ENCODE data around the gene ANKRD35. TPM values are rescaled to one million over a fixed set of nuclear protein-coding genes. Genes with fewer than 3 reads are reported as not detected.

Gene ANKRD35
- total and polyA plus RNA-seq, 12 donors: 0.37 to 2.0 (median 0.76) TPM; not detected in 1

DNA sequence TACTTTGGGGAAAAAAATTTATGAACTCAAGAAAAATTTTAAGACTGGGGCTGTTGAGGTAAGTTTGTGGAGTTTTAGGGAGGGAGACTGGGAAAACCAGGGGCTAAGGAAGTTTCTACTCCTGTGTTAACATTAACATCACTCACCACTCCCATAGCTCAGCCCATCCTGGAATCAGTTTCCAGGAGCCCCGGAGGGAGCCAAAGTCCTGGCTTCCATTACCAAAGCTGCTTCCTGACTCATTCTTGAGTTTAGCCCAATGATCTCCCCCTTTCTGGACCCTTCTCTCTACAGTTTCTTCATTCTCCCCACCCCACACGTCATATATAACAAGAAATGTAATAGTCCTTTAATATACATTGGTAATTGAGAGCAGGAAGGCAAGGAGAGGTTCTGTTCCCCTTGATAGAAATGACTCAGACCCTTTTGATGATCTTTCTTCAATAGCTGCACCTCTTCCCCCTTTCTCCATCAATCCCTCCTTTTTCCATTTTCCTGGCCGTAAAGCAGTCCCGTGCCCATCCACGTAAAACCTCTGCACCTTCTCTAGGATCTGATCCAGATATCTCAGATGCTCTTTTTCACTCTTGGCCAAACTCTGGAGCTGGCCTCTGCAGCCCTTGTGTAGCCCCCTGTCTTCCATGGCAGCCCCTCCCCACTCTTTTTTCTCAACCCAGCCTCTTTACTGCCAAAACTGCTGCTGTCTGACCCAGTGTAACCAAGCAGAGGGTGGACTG lies 22.2 kb downstream of the ANKRD35 start:
- no peak overlapping the region for H3K4me3 ChIP-seq
- 70 to 80% (median 74%) methylated on average over 5 of the region's 5 CpGs for WGBS, 4 donors
- H3K4me1 ChIP-seq (replicated peaks in 1 of 2): peaks cover 0 to 5% of the 10 kb centered on the region in 2 donors
- H3K9me3 ChIP-seq (replicated peaks in 1 of 3): no peaks in the 10 kb centered on the region
- H3K27me3 ChIP-seq: no peaks in the 10 kb centered on the region
- no peak overlapping the region for H3K27ac ChIP-seq
- no peak for DNase-seq
- intact Hi-C loops (cut with DNase I): no loop called here
- TF ChIP-seq POLR2A (IDR thresholded peaks at IDR 0.05): no peak
- TF ChIP-seq, protein P1, sequence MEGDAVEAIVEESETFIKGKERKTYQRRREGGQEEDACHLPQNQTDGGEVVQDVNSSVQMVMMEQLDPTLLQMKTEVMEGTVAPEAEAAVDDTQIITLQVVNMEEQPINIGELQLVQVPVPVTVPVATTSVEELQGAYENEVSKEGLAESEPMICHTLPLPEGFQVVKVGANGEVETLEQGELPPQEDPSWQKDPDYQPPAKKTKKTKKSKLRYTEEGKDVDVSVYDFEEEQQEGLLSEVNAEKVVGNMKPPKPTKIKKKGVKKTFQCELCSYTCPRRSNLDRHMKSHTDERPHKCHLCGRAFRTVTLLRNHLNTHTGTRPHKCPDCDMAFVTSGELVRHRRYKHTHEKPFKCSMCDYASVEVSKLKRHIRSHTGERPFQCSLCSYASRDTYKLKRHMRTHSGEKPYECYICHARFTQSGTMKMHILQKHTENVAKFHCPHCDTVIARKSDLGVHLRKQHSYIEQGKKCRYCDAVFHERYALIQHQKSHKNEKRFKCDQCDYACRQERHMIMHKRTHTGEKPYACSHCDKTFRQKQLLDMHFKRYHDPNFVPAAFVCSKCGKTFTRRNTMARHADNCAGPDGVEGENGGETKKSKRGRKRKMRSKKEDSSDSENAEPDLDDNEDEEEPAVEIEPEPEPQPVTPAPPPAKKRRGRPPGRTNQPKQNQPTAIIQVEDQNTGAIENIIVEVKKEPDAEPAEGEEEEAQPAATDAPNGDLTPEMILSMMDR (IDR thresholded peaks at IDR 0.05): no peak
- no peaks in the 10 kb centered on the region for H3K36me3 ChIP-seq (replicated peaks in 1 of 2)

DNA sequence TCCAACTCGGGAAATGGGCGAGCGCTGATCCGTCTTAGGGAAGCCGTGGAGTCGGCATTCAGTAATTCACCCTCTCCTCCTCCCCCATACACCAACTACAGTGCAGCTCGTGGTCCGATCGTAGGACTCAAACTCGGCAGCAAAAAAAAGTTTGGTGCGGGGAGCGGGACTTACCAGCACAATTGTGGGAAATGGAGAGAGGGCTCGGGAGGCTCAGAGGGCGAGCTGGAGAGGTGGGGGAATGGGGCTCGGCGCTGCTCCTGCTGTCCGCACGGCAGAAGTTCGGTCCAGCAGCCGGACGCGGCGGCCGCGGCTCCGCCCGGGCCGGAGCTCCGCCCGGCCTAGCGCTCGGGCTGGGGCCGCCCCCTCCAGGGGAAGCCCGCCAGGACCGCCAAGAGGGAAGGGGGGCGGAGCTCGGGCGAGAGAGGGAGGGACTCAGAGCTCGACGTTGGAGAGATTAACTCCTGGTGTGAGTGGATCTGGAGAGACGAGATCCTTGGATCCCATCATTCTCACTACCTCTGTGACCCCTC lies 26.1 kb downstream of the ANKRD35 start:
- intact Hi-C loops (cut with DNase I): loop anchor here in 1 of 2 donors (10.0 kb wide), 1 partner anchor 45 kb away; no protein-coding TSS in a partner anchor
- TF ChIP-seq POLR2A (IDR thresholded peaks at IDR 0.05): peak; percentile 45 to 77
- TF ChIP-seq, protein P1 (IDR thresholded peaks at IDR 0.05): peak in 2 of 6 experiments; percentile 11 to 27
- peak; percentile 89 to 94 (median 91) for DNase-seq
- Histone ChIP-seq H3K9me3 (replicated peaks in 1 of 3) (no peaks in the 10 kb centered on the region), H3K27me3 (no peaks in the 10 kb centered on the region), H3K36me3 (replicated peaks in 1 of 2) (peaks cover 0 to 22% of the 10 kb centered on the region in 2 donors), H3K4me1 (replicated peaks in 1 of 2) (peaks cover 4 to 15% of the 10 kb centered on the region in 2 donors), H3K4me3 (peak overlapping the region; percentile 62 to 92 (median 82)), H3K27ac (peak overlapping the region; percentile 23 to 93 (median 76))
- 0 to 3% (median 0%) methylated on average over 15 to 41 of the region's 41 CpGs for whole genome bisulfite sequencing, 4 donors

DNA sequence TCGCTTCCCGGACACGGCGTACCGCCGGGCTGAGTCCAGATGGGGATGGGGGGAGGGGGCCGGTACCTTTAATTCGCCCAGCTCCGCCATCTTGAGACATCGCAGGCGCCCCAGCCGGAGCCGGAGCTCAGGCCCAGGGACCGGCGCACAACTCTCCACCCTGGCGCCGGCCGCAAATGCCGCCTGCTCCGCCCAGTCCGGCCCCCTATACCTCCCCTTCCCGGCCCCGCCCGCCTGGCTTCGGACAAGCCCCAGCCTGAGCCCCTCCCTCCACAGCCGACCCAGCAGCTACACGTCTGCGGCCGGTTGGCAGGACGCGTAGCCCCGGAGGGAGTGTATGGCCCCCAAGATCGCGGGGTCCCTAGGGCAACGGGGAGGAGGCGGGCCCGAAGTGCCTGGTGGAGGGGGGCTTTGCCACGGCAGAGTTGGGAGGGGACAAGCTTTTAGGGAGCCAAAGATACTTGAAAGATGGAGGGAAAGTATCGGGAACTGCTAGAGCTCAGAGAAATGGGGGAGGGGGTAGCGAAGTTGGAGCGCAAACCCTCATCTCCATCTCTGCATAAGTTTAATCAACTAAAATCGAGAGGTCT lies 26.7 kb downstream of the ANKRD35 start, which contains the start of gene PIAS3:
PIAS3 (minus strand) TSS at position 181 of the 590 bp plus-strand sequence; CDS start at position 90, 91 bp downstream.
- intact Hi-C loops (cut with DNase I): loop anchor here in 1 of 2 donors (10.0 kb wide), 1 partner anchor 46 kb away; no protein-coding TSS in a partner anchor

More for the DNA sequence above, 26.7 kb downstream of the ANKRD35 start, which contains the start of gene PIAS3:
- peak; percentile 35 to 78 for TF ChIP-seq POLR2A (IDR thresholded peaks at IDR 0.05)
- TF ChIP-seq, protein P1 (IDR thresholded peaks at IDR 0.05): no peak
- Histone ChIP-seq H3K4me1 (replicated peaks in 1 of 2) (peaks cover 4 to 15% of the 10 kb centered on the region in 2 donors), H3K9me3 (replicated peaks in 1 of 3) (no peaks in the 10 kb centered on the region), H3K27me3 (no peaks in the 10 kb centered on the region), H3K36me3 (replicated peaks in 1 of 2) (peaks cover 0 to 28% of the 10 kb centered on the region in 2 donors), H3K4me3 (peak within 1 kb of the TSS; percentile 62 to 92 (median 82)), H3K27ac (peak within 1 kb of the TSS; percentile 23 to 93 (median 76))
- peak; percentile 94 to 97 (median 95) for DNase-seq
- WGBS, 4 donors: 0% methylated on average over 10 to 42 of the region's 42 CpGs

All from adrenal gland (tissue), 12 donors.